Gastroesophageal sphincter (tissue), 3 donors: ENCODE data around the gene HBG2.

Experiments
- CTCF ChIP-seq, 4 experiments: fragments of 200-600 bp in 2 of 4; fragments of 450-650 bp in 2 of 4; sonication (generic) in 1 of 4; IDR thresholded peaks; one replicate each; pipeline ENCODE4 v1.5.1; 2017 to 2019; ENCODE audit warnings: antibody characterized with exemption in 4 of 4, mild to moderate bottlenecking in 2 of 4, moderate library complexity in 2 of 4
- EP300 ChIP-seq: sonication (generic); formaldehyde crosslinking; IDR thresholded peaks from one replicate; pipeline ENCODE4 v1.6.1; 2017; ENCODE audit warnings: antibody characterized with exemption, mild to moderate bottlenecking
- POLR2A ChIP-seq, 2 donors: fragments of 450-650 bp; IDR thresholded peaks; one replicate each; pipeline ENCODE4 v1.6.1; 2017; ENCODE audit warnings: antibody characterized with exemption in 2 of 2, mild to moderate bottlenecking in 2 of 2, moderate library complexity in 1 of 2

DNA sequence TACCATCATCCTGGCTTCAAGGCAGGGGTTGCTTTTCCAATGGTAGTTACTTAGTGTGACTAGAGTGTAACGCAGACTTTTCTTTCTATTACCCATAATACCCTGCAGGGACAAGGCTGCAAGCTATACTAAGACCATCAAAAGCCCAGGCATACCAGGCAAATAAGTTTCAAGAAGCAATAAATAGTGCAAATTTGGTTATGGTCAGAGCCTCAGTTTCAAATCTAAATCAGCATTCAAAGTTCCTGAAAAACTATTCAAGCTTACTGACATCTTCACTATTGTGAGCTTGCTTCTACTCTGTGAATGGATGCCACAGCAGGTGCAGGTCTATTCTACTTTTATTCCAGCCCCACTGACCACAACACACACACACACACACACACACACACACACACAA, 25.2 kb downstream of the HBG2 start:
- no peak for TF ChIP-seq POLR2A (IDR thresholded peaks at IDR 0.05)
- no peak for TF ChIP-seq EP300
- no peak for TF ChIP-seq CTCF (IDR thresholded peaks at IDR 0.05)
